Activated CD4-positive, alpha-beta memory T cell treated with anti-CD3 and anti-CD28 coated beads for 36 hours (primary cell): ENCODE data around the gene FITM1. TPM values are rescaled to one million over a fixed set of nuclear protein-coding genes. Genes with fewer than 3 reads are reported as not detected.

Experiments used
- CTCF ChIA-PET: fragments of 350-600 bp; sonication (Branson Sonifier 250); formaldehyde crosslinking; loops from one replicate; lab custom pipeline; 2021; ENCODE audit warnings: antibody characterized with exemption, inconsistent platforms; lab: Charles Lee
- POLR2A ChIA-PET: fragments of 350-600 bp; sonication (Branson Sonifier 250); formaldehyde crosslinking; loops from one replicate; lab custom pipeline; 2021; ENCODE audit warnings: antibody characterized with exemption; lab: Charles Lee
- DNase-seq: peaks from one replicate; pipeline ENCODE4 v3.0.0-alpha.2; 2020
- H3K27ac Mint-ChIP-seq: one replicate; pipeline ENCODE4 v1.8.0; 2021; ENCODE audit warnings: mixed read lengths
- H3K27me3 Mint-ChIP-seq: one replicate; pipeline ENCODE4 v1.8.0; 2021; ENCODE audit warnings: mixed read lengths
- H3K36me3 Mint-ChIP-seq: one replicate; pipeline ENCODE4 v1.8.0; 2021; ENCODE audit warnings: mixed read lengths
- H3K4me1 Mint-ChIP-seq: one replicate; pipeline ENCODE4 v1.8.0; 2021; ENCODE audit warnings: low read depth, mixed read lengths
- H3K4me3 Mint-ChIP-seq: one replicate; pipeline ENCODE4 v1.8.0; 2021; ENCODE audit warnings: mild to moderate bottlenecking, mixed read lengths
- H3K9me3 Mint-ChIP-seq: one replicate; pipeline ENCODE4 v1.8.0; 2021; ENCODE audit warnings: mixed read lengths
- intact Hi-C: fragments of 100-400 bp; cut with micrococcal nuclease; formaldehyde crosslinking; loops from one replicate; pipeline ENCODE4 v1.15.1; 2023
- total RNA-seq, 2 experiments: library from RNA; stranded (reverse); gene quantifications; one replicate each; pipeline ENCODE4 v1.2.3, GENCODE V29; 2021

The FITM1 gene
- total RNA-seq, 2 experiments from 2014 or later, result 0.86 TPM; not detected in 1

- peaks cover 37% of the 10 kb centered on the region for H3K4me1 Mint-ChIP-seq
- H3K27ac Mint-ChIP-seq, result peak within 1 kb of the TSS; percentile 100
- H3K9me3 Mint-ChIP-seq, result no peaks in the 10 kb centered on the region
- H3K4me3 Mint-ChIP-seq, result peak within 1 kb of the TSS; percentile 97
- peak; percentile 99 for DNase-seq
- intact Hi-C loops, result loop anchor here (1.0 kb wide), 12 partner anchors 14 to 281 kb away; partner anchors contain the start of genes CHMP4A, DCAF11, DHRS1 and EMC9
- no peaks in the 10 kb centered on the region for H3K27me3 Mint-ChIP-seq
- ChIA-PET CTCF (interaction anchor here (0.6 to 4.6 kb wide), 38 partner anchors 9 to 234 kb away, joined by 3 to 76 read pairs (median 7); partner anchors contain the start of genes CARMIL3, CHMP4A, CIDEB and DCAF11), POLR2A (interaction anchor here (0.6 to 4.2 kb wide), 32 partner anchors 10 to 276 kb away, joined by 3 to 60 read pairs (median 4); partner anchors contain the start of genes CHMP4A, DCAF11, EMC9 and IPO4)
- H3K36me3 Mint-ChIP-seq, result peaks cover 70% of the 10 kb centered on the region
These were observed 30.7 kb downstream of the FITM1 start, which contains the start of gene IRF9 for GRCh38 chr14:24160850-24161804. Gene IRF9, plus strand, starts transcription at chr14:24161265. Its CDS starts 880 bp downstream, at chr14:24162145.

GRCh38 chr14:24162093-24162492 lies 31.6 kb downstream of the FITM1 start:
- Mint-ChIP-seq H3K27ac (peak overlapping the region; percentile 100), H3K4me3 (peak overlapping the region; percentile 97), H3K9me3 (no peaks in the 10 kb centered on the region), H3K36me3 (peaks cover 69% of the 10 kb centered on the region), H3K27me3 (no peaks in the 10 kb centered on the region), H3K4me1 (peaks cover 42% of the 10 kb centered on the region)
- DNase-seq, result peak; percentile 55
- ChIA-PET POLR2A (interaction anchor here (0.6 to 4.2 kb wide), 21 partner anchors 9 to 109 kb away, joined by 3 to 60 read pairs (median 4); partner anchors contain the start of genes CHMP4A, DCAF11, EMC9 and IPO4), CTCF (interaction anchor here (0.7 to 4.6 kb wide), 24 partner anchors 8 to 171 kb away, joined by 3 to 76 read pairs (median 10); partner anchors contain the start of genes CHMP4A, CIDEB, DCAF11 and EMC9)
- intact Hi-C loops, result no loop called here

GRCh38 chr14:24164518-24164991 lies 34.1 kb downstream of the FITM1 start:
- no peaks in the 10 kb centered on the region for H3K9me3 Mint-ChIP-seq
- CTCF ChIA-PET, result no interaction called here
- H3K27me3 Mint-ChIP-seq, result no peaks in the 10 kb centered on the region
- no peak for DNase-seq
- intact Hi-C loops, result no loop called here
- H3K4me3 Mint-ChIP-seq, result no peak overlapping the region
- peaks cover 49% of the 10 kb centered on the region for H3K4me1 Mint-ChIP-seq
- peaks cover 70% of the 10 kb centered on the region for H3K36me3 Mint-ChIP-seq
- H3K27ac Mint-ChIP-seq, result no peak overlapping the region
- POLR2A ChIA-PET, result interaction anchor here (0.8 to 2.2 kb wide), 4 partner anchors 18 to 30 kb away, joined by 3 to 6 read pairs (median 4); partner anchors contain the start of genes IPO4 and TM9SF1

- intact Hi-C loops, result no loop called here
- no peak for DNase-seq
- Mint-ChIP-seq H3K27me3 (no peaks in the 10 kb centered on the region), H3K27ac (peak overlapping the region; percentile 53), H3K9me3 (no peaks in the 10 kb centered on the region), H3K4me3 (no peak overlapping the region), H3K36me3 (peaks cover 67% of the 10 kb centered on the region), H3K4me1 (peaks cover 46% of the 10 kb centered on the region)
- POLR2A ChIA-PET, result interaction anchor here (1.5 to 2.2 kb wide), 2 partner anchors 16 to 23 kb away, joined by 5 to 6 read pairs; partner anchors contain the start of gene IPO4
- CTCF ChIA-PET, result no interaction called here
These were observed 35.3 kb downstream of the FITM1 start for GRCh38 chr14:24165785-24166184.

- POLR2A ChIA-PET, result interaction anchor here (0.6 kb wide), 1 partner anchor 11 kb away, joined by 3 read pairs; no protein-coding TSS in a partner anchor
- CTCF ChIA-PET, result no interaction called here
- peaks cover 54% of the 10 kb centered on the region for H3K36me3 Mint-ChIP-seq
- no peaks in the 10 kb centered on the region for H3K9me3 Mint-ChIP-seq
- H3K27ac Mint-ChIP-seq, result peak overlapping the region; percentile 47
- no peak for DNase-seq
- no peaks in the 10 kb centered on the region for H3K27me3 Mint-ChIP-seq
- no peak overlapping the region for H3K4me3 Mint-ChIP-seq
- peaks cover 44% of the 10 kb centered on the region for H3K4me1 Mint-ChIP-seq
- intact Hi-C loops, result no loop called here
These were observed 37.1 kb downstream of the FITM1 start for GRCh38 chr14:24167469-24168114.

- DNase-seq, result peak; percentile 81
- Mint-ChIP-seq H3K27ac (peak within 1 kb of the TSS; percentile 61), H3K27me3 (no peaks in the 10 kb centered on the region), H3K4me3 (peak within 1 kb of the TSS; percentile 68), H3K4me1 (peaks cover 22% of the 10 kb centered on the region), H3K9me3 (no peaks in the 10 kb centered on the region), H3K36me3 (peaks cover 23% of the 10 kb centered on the region)
- ChIA-PET POLR2A (interaction anchor here (0.6 to 1.7 kb wide), 5 partner anchors 9 to 266 kb away, joined by 3 to 9 read pairs (median 4); partner anchors contain the start of genes IPO4 and IRF9), CTCF (interaction anchor here (2.1 kb wide), 1 partner anchor 10 kb away, joined by 10 read pairs; the partner anchor contains the start of gene IRF9)
- intact Hi-C loops, result no loop called here
These were observed 41.2 kb downstream of the FITM1 start, which contains the start of gene REC8 for GRCh38 chr14:24171422-24172260. Gene REC8, plus strand, starts transcription at chr14:24172080. Its CDS starts 473 bp downstream, at chr14:24172553.

GRCh38 chr14:24172261-24172860 lies 41.9 kb downstream of the FITM1 start:
- peaks cover 25% of the 10 kb centered on the region for H3K36me3 Mint-ChIP-seq

GRCh38 chr14:24172871-24173281 lies 42.4 kb downstream of the FITM1 start:
- no peak overlapping the region for H3K27ac Mint-ChIP-seq
- POLR2A ChIA-PET, result interaction anchor here (1.7 kb wide), 1 partner anchor 16 kb away, joined by 5 read pairs; the partner anchor contains the start of gene IPO4
- no peak for DNase-seq
- no peak overlapping the region for H3K4me3 Mint-ChIP-seq
- CTCF ChIA-PET, result interaction anchor here (0.6 to 1.3 kb wide), 3 partner anchors 11 to 115 kb away, joined by 3 to 8 read pairs (median 5); partner anchors contain the start of gene IRF9
- peaks cover 24% of the 10 kb centered on the region for H3K36me3 Mint-ChIP-seq
- intact Hi-C loops, result no loop called here
- H3K9me3 Mint-ChIP-seq, result no peaks in the 10 kb centered on the region
- H3K4me1 Mint-ChIP-seq, result peaks cover 15% of the 10 kb centered on the region
- H3K27me3 Mint-ChIP-seq, result no peaks in the 10 kb centered on the region

More at GRCh38 chr14:24172261-24172860, 41.9 kb downstream of the FITM1 start:
- Mint-ChIP-seq H3K27ac (peak overlapping the region; percentile 7), H3K4me1 (peaks cover 19% of the 10 kb centered on the region), H3K27me3 (no peaks in the 10 kb centered on the region), H3K4me3 (peak overlapping the region; percentile 68), H3K9me3 (no peaks in the 10 kb centered on the region)
- ChIA-PET CTCF (interaction anchor here (0.6 kb wide), 1 partner anchor 74 kb away, joined by 3 read pairs; no protein-coding TSS in a partner anchor), POLR2A (interaction anchor here (0.6 to 1.7 kb wide), 2 partner anchors 10 to 16 kb away, joined by 3 to 5 read pairs; partner anchors contain the start of gene IPO4)
- DNase-seq, result no peak
- intact Hi-C loops, result no loop called here

- H3K27me3 Mint-ChIP-seq, result no peaks in the 10 kb centered on the region
- H3K36me3 Mint-ChIP-seq, result peaks cover 24% of the 10 kb centered on the region
- no peak for DNase-seq
- no peaks in the 10 kb centered on the region for H3K9me3 Mint-ChIP-seq
- intact Hi-C loops, result no loop called here
- H3K27ac Mint-ChIP-seq, result no peak overlapping the region
- no peak overlapping the region for H3K4me3 Mint-ChIP-seq
- peaks cover 6% of the 10 kb centered on the region for H3K4me1 Mint-ChIP-seq
- POLR2A ChIA-PET, result interaction anchor here (1.1 to 3.5 kb wide), 2 partner anchors 11 to 14 kb away, joined by 3 to 12 read pairs; partner anchors contain the start of gene IPO4
- CTCF ChIA-PET, result no interaction called here
These were observed 46.1 kb downstream of the FITM1 start for GRCh38 chr14:24176599-24176998.
